ENCODE data around the gene PLOD1.
A peak's percentile ranks its signal among the peaks of the same experiment; 100 is the strongest.

- TF ChIP-seq POLR2A (IDR thresholded peaks at IDR 0.05): peak in 1 of 2 donors; percentile 87
- TF ChIP-seq CTCF (IDR thresholded peaks at IDR 0.05): no peak
Observed at GRCh38 chr1:11934302-11935056, at the start of gene PLOD1.

Data from thyroid gland (tissue), 4 donors.